ENCODE data around the gene FEM1B.

DNA sequence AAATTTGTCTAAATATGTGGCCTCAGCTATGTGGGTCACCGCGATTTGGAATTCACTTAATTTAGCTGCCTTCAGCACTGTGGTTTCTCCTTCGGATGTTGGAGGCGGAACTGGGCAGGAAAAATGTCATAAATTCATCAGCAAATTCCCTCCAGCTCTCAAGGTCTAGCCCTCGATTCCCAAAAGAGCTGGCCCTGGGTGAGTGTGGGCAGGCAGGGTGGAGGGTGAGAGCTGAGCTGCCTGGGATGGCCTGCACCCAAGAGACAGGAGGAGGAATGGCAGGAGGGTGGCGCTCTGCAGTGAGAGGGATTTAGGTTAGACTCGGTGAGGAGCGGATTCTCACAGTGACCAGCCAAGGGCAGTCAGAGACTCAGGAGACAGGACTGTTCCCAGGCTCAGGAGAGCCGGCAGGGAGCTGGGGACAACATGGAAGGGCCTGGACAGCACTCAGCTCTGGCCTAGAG lies 57.1 kb downstream of the FEM1B start:
- TF ChIP-seq GATA2 (IDR thresholded peaks at IDR 0.05; ENCODE audit: low read depth, low read length) = no peak
- TF ChIP-seq GATA3 (IDR thresholded peaks at IDR 0.05; ENCODE audit: low read depth, low read length) = no peak
